ENCODE measurements around the gene TCEANC.
A peak's percentile ranks its signal among the peaks of the same experiment; 100 is the strongest.

TCEANC gene

DNA sequence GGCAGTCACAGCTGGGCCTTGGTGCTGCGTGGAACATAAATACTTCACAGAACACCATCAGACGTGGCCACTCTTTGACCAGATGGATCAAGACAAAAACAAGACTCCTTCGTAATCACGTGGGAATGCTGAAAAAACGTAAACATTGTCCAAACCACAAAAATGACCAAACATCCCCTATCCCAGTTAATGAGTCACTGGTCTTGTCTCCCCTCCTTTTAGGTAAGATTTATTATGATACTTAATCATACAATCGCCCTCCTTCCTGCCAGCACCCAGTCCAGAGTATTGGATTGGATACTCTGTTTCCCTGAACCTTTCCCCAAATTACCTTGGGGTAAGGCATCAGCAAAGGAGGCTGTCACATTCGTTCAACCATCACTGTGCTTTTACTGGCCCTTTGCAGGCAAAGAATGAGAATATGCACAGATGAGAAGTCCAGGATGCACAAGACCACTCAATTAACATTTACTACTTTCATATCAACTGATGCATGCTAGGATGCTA, 601 bp upstream of the TCEANC start:
- DNase-seq (ENCODE audit: low read depth in 1 of 2, low spot score in 1 of 2): peak in 1 of 2 experiments; percentile 28
- peak overlapping the region; percentile 56 for H3K27ac ChIP-seq (replicated peaks)
- TF ChIP-seq, protein P1, sequence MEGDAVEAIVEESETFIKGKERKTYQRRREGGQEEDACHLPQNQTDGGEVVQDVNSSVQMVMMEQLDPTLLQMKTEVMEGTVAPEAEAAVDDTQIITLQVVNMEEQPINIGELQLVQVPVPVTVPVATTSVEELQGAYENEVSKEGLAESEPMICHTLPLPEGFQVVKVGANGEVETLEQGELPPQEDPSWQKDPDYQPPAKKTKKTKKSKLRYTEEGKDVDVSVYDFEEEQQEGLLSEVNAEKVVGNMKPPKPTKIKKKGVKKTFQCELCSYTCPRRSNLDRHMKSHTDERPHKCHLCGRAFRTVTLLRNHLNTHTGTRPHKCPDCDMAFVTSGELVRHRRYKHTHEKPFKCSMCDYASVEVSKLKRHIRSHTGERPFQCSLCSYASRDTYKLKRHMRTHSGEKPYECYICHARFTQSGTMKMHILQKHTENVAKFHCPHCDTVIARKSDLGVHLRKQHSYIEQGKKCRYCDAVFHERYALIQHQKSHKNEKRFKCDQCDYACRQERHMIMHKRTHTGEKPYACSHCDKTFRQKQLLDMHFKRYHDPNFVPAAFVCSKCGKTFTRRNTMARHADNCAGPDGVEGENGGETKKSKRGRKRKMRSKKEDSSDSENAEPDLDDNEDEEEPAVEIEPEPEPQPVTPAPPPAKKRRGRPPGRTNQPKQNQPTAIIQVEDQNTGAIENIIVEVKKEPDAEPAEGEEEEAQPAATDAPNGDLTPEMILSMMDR (IDR thresholded peaks at IDR 0.05; ENCODE audit: insufficient read depth, low read length): no peak
- TF ChIP-seq, protein P2, sequence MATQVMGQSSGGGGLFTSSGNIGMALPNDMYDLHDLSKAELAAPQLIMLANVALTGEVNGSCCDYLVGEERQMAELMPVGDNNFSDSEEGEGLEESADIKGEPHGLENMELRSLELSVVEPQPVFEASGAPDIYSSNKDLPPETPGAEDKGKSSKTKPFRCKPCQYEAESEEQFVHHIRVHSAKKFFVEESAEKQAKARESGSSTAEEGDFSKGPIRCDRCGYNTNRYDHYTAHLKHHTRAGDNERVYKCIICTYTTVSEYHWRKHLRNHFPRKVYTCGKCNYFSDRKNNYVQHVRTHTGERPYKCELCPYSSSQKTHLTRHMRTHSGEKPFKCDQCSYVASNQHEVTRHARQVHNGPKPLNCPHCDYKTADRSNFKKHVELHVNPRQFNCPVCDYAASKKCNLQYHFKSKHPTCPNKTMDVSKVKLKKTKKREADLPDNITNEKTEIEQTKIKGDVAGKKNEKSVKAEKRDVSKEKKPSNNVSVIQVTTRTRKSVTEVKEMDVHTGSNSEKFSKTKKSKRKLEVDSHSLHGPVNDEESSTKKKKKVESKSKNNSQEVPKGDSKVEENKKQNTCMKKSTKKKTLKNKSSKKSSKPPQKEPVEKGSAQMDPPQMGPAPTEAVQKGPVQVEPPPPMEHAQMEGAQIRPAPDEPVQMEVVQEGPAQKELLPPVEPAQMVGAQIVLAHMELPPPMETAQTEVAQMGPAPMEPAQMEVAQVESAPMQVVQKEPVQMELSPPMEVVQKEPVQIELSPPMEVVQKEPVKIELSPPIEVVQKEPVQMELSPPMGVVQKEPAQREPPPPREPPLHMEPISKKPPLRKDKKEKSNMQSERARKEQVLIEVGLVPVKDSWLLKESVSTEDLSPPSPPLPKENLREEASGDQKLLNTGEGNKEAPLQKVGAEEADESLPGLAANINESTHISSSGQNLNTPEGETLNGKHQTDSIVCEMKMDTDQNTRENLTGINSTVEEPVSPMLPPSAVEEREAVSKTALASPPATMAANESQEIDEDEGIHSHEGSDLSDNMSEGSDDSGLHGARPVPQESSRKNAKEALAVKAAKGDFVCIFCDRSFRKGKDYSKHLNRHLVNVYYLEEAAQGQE (IDR thresholded peaks at IDR 0.05; ENCODE audit: insufficient replicate concordance, low read depth): no peak
- TF ChIP-seq SPI1 (IDR thresholded peaks at IDR 0.05; ENCODE audit: borderline replicate concordance, low read depth): no peak
- H3K4me3 ChIP-seq (replicated peaks; ENCODE audit: insufficient read depth, low read length): peak overlapping the region; percentile 59
- H3K27me3 ChIP-seq (ENCODE audit: insufficient read depth, poor library complexity, severe bottlenecking): no peaks in the 10 kb centered on the region

DNA sequence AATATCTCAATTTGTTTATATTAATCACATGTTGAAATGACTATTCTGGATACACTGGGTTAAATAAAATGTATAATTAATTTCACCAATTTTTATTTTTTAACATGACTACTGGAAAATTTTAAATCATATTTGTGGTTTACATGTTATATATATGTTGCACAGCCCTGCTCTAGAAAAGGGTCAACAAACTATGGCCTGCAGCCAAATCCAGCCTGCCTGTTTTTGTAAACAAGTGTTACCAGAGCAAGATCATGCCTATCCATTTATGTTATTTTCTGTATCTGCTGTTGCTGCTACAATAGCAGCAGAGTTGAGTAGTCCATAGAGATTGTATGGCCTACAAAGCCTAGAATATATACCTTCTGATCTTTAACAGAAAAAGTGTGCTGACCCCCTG, 1.2 kb downstream of the TCEANC start:
- Histone ChIP-seq H3K27ac (replicated peaks) (peak overlapping the region; percentile 77), H3K27me3 (ENCODE audit: insufficient read depth, poor library complexity, severe bottlenecking) (no peaks in the 10 kb centered on the region), H3K4me3 (replicated peaks; ENCODE audit: insufficient read depth, low read length) (peak overlapping the region; percentile 59; the same call in 1 of the 2 replicates)
- DNase-seq (ENCODE audit: low read depth in 1 of 2, low spot score in 1 of 2): no peak
- TF ChIP-seq, protein P2 (IDR thresholded peaks at IDR 0.05; ENCODE audit: insufficient replicate concordance, low read depth): no peak
- TF ChIP-seq SPI1 (IDR thresholded peaks at IDR 0.05; ENCODE audit: borderline replicate concordance, low read depth) (no peak), GABPA (IDR thresholded peaks at IDR 0.05; ENCODE audit: low read depth) (no peak)

DNA sequence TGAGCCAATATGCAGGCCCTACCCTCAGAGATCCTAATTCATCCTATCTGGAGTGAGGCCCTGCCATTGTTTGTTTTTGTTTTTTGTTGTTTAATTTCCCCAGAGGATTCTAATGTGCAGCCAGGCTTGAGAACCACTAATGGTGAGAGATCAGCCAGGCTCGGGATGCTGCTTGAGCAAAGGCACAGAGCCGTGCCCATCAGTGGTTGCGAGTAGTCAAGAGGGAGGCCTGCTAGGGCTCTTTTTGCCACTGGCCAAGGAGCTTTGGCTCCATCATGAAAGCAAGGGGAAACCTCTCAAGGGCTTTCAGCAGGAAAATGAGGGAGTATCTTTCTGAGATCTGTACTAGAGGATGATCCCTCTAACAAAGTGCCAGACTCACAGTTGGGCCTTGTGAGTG, 2.7 kb downstream of the TCEANC start:
- H3K27me3 ChIP-seq (ENCODE audit: insufficient read depth, poor library complexity, severe bottlenecking): no peaks in the 10 kb centered on the region
- H3K4me3 ChIP-seq (replicated peaks; ENCODE audit: insufficient read depth, low read length): no peak overlapping the region
- no peak overlapping the region for H3K27ac ChIP-seq (replicated peaks)
- TF ChIP-seq SPI1 (IDR thresholded peaks at IDR 0.05; ENCODE audit: borderline replicate concordance, low read depth) (no peak), GABPA (IDR thresholded peaks at IDR 0.05; ENCODE audit: low read depth) (no peak), POLR2AphosphoS5 (IDR thresholded peaks at IDR 0.05; ENCODE audit: low read depth) (no peak)
- TF ChIP-seq, protein P1 (IDR thresholded peaks at IDR 0.05; ENCODE audit: insufficient read depth, low read length): no peak
- TF ChIP-seq, protein P2 (IDR thresholded peaks at IDR 0.05; ENCODE audit: insufficient replicate concordance, low read depth): no peak
- no peak for DNase-seq (ENCODE audit: low read depth in 1 of 2, low spot score in 1 of 2)

Measured in HL-60 (cell line).